SK-N-SH treated with all-trans-retinoic acid at 6 μM for 48 hours (cell line): Measurements from ENCODE around the gene NFIB.

Experiments
- ARNTL ChIP-seq: fragments of 450-650 bp; formaldehyde crosslinking; IDR thresholded peaks from 2 replicates; pipeline ENCODE4 v1.5.0; 2020; ENCODE audit warnings: low read depth, mild to moderate bottlenecking, moderate library complexity, borderline replicate concordance
- CREB5 ChIP-seq: fragments of 250-450 bp; sonication (Bioruptor Pico); IDR thresholded peaks from 2 replicates; pipeline ENCODE4 v1.5.1; 2020; ENCODE audit warnings: low read depth, mild to moderate bottlenecking, moderate library complexity
- POU6F1 ChIP-seq: fragments of 250-450 bp; sonication (Bioruptor Pico); IDR thresholded peaks from 2 replicates; pipeline ENCODE4 v1.8.0; 2021; ENCODE audit warnings: low read depth, mild to moderate bottlenecking, moderate library complexity, borderline replicate concordance
- TSHZ2 ChIP-seq: fragments of 250-450 bp; sonication (Bioruptor Pico); IDR thresholded peaks from 2 replicates; pipeline ENCODE4 v1.5.0; 2020; ENCODE audit warnings: mild to moderate bottlenecking, moderate library complexity
- ZC3H10 ChIP-seq: fragments of 250-450 bp; sonication (Bioruptor Pico); IDR thresholded peaks from 2 replicates; pipeline ENCODE4 v1.5.1; 2021; ENCODE audit warnings: mild to moderate bottlenecking, moderate library complexity
- ZFP3 ChIP-seq: fragments of 250-450 bp; sonication (Bioruptor Pico); IDR thresholded peaks from 2 replicates; pipeline ENCODE4 v1.5.0; 2020; ENCODE audit warnings: mild to moderate bottlenecking, moderate library complexity
- ZFP30 ChIP-seq: fragments of 450-650 bp; formaldehyde crosslinking; IDR thresholded peaks from 2 replicates; pipeline ENCODE4 v1.5.0; 2022; ENCODE audit warnings: mild to moderate bottlenecking, moderate library complexity
- ZNF70 ChIP-seq: fragments of 450-650 bp; formaldehyde crosslinking; IDR thresholded peaks from 2 replicates; pipeline ENCODE4 v1.5.0; 2020; ENCODE audit warnings: mild to moderate bottlenecking, moderate library complexity
- TF ChIP-seq, protein P1 (sequence below): fragments of 250-450 bp; sonication (Bioruptor Pico); IDR thresholded peaks from 2 replicates; pipeline ENCODE4 v1.8.0; 2020; ENCODE audit warnings: mild to moderate bottlenecking, moderate library complexity, borderline replicate concordance

DNA sequence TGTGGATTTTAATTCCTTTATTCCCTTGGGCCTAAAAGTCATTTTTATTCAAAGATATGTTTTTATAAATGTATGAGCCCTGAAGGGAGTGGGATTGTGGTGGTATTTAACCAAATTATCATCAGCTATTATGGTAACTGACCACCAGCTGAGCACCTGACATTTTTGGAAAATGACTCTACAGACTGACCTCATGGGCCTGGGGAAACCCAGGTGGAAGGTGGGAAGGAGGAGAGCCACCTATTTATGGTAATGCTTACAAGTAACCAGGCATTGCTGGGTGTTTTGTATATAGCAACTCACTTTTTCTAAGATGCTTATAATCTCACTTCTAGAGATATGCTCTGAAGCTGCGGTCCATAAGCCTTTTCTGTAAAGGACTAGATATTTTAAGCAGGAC is 22.3 kb upstream of the NFIB start:
- TF ChIP-seq ZNF70 (CRISPR knock-in tag) (no peak), ZFP3 (CRISPR knock-in tag) (no peak), TSHZ2 (CRISPR knock-in tag) (no peak), CREB5 (no peak), ARNTL (no peak), ZC3H10 (CRISPR knock-in tag) (no peak), POU6F1 (CRISPR knock-in tag) (no peak), ZFP30 (CRISPR knock-in tag) (no peak)
- TF ChIP-seq, protein P1, sequence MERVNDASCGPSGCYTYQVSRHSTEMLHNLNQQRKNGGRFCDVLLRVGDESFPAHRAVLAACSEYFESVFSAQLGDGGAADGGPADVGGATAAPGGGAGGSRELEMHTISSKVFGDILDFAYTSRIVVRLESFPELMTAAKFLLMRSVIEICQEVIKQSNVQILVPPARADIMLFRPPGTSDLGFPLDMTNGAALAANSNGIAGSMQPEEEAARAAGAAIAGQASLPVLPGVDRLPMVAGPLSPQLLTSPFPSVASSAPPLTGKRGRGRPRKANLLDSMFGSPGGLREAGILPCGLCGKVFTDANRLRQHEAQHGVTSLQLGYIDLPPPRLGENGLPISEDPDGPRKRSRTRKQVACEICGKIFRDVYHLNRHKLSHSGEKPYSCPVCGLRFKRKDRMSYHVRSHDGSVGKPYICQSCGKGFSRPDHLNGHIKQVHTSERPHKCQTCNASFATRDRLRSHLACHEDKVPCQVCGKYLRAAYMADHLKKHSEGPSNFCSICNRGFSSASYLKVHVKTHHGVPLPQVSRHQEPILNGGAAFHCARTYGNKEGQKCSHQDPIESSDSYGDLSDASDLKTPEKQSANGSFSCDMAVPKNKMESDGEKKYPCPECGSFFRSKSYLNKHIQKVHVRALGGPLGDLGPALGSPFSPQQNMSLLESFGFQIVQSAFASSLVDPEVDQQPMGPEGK, result no peak
